Naive B cell (primary cell): ENCODE data around the gene THOP1. TPM values are rescaled to one million over a fixed set of nuclear protein-coding genes. Genes with fewer than 3 reads are reported as not detected.

Source experiments
- ATAC-seq, 2 donors: fragments of 150-1000 bp; cut with Tn5 transposase; 2 replicates each; pipeline ENCODE4 v1.10.0; 2021; ENCODE audit warnings: low read depth in 2 of 2, mild to moderate bottlenecking in 2 of 2, moderate library complexity in 2 of 2
- DNase-seq: peaks from one replicate; pipeline ENCODE4 v3.0.0; 2022
- H3K27ac Mint-ChIP-seq, 6 donors: one replicate each; pipeline ENCODE4 v1.8.0; 2020 to 2022; ENCODE audit warnings: mild to moderate bottlenecking in 6 of 6, mixed read lengths in 6 of 6, moderate library complexity in 5 of 6, inconsistent platforms in 2 of 6
- H3K27me3 Mint-ChIP-seq, 3 donors: one replicate each; pipeline ENCODE4 v1.8.0; 2021 to 2022; ENCODE audit warnings: mixed read lengths in 3 of 3, mild to moderate bottlenecking in 1 of 3
- H3K36me3 Mint-ChIP-seq, 2 donors: one replicate each; pipeline ENCODE4 v1.8.0; 2020 to 2022; ENCODE audit warnings: mixed read lengths in 2 of 2, inconsistent platforms in 1 of 2, mild to moderate bottlenecking in 1 of 2
- H3K4me1 Mint-ChIP-seq, 3 donors: one replicate each; pipeline ENCODE4 v1.8.0; 2020 to 2022; ENCODE audit warnings: mixed read lengths in 3 of 3, inconsistent platforms in 1 of 3, mild to moderate bottlenecking in 1 of 3, moderate library complexity in 1 of 3
- H3K4me3 Mint-ChIP-seq, 8 donors: one replicate each; pipeline ENCODE4 v1.8.0; 2020 to 2022; ENCODE audit warnings: mild to moderate bottlenecking in 8 of 8, mixed read lengths in 8 of 8, moderate library complexity in 8 of 8, inconsistent platforms in 2 of 8
- H3K9me3 Mint-ChIP-seq, 7 donors: one replicate each; pipeline ENCODE4 v1.8.0; 2020 to 2022; ENCODE audit warnings: mixed read lengths in 7 of 7, mild to moderate bottlenecking in 5 of 7, inconsistent platforms in 2 of 7, moderate library complexity in 1 of 7
- polyA plus RNA-seq, 6 donors: library from polyadenylated mRNA; unstranded; fragments of 300-500 nt; fragmentation: Illumina TruSeq; gene quantifications; one replicate each; pipeline ENCODE4 v1.2.3, GENCODE V29; 2021; ENCODE audit warnings: low read depth in 6 of 6

Gene THOP1
- polyA plus RNA-seq, 6 donors from 2014 or later: 22.4 to 42.2 (median 38.5) TPM

GRCh38 chr19:2756477-2756876, 28.8 kb upstream of the THOP1 start:
- no peak overlapping the region for H3K27ac Mint-ChIP-seq
- no peaks in the 10 kb centered on the region for H3K27me3 Mint-ChIP-seq
- no peaks in the 10 kb centered on the region for H3K9me3 Mint-ChIP-seq
- peaks cover 6 to 7% of the 10 kb centered on the region in 2 donors for H3K36me3 Mint-ChIP-seq
- H3K4me3 Mint-ChIP-seq: peak overlapping the region in 1 of 8 donors; percentile 42
- peaks cover 0 to 6% (median 2%) of the 10 kb centered on the region in 3 donors for H3K4me1 Mint-ChIP-seq
- no peak for DNase-seq
- no peak for ATAC-seq

DNA sequence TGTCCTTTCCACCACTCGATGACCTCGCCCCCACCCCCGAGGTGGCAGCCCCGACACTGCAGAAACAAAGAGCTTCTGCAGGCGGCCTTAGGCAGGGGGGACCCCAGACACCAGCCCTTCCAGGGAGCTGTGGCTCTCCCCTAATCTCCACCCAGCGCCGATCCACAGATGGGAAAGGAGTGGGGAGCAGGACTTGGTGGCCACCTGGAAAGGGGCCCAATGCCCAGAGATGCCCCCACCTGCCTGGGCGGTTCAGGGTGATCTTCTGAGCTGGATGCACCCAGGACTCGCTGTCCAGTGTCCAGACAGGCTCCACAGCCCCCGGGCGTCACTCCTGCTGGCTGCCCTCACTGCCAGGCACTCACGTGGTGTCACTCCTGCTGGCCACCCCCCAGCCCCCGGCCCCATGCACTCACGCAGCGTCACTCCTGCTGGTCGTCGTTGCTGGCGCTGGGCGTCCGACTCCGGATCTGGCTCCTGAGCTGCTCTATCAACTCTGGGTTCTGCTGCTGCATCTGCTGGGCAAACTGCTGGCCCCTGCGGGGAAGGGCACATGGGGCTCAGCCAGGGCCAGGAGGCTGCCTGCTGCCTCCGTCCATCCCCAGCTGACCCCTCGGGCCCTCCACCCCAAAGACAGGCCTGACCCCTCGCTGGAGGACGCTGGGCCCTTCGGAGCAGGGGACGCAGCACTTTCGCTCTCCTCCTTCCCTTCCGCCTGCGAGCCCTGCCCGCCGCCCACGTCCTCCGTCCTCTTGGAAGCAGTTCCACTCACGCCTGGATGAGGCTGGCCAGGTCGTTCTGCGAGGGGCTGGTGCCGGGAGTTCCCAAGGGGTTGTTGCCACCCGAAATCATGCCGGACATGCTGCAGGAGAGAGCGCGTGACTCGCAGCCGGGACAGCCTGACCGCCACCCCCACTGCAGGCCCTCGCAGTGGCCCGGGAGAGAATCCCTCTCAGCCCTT, 28.1 kb upstream of the THOP1 start:
- DNase-seq: no peak

GRCh38 chr19:2758601-2759313, 26.5 kb upstream of the THOP1 start:
- H3K9me3 Mint-ChIP-seq: no peaks in the 10 kb centered on the region
- H3K36me3 Mint-ChIP-seq: peaks cover 6 to 13% of the 10 kb centered on the region in 2 donors

More for the DNA sequence above, 28.1 kb upstream of the THOP1 start:
- H3K27ac Mint-ChIP-seq: peak overlapping the region in 1 of 6 donors; percentile 2
- peaks cover 6 to 11% of the 10 kb centered on the region in 2 donors for H3K36me3 Mint-ChIP-seq
- H3K9me3 Mint-ChIP-seq: no peaks in the 10 kb centered on the region
- no peak for ATAC-seq
- peaks cover 0 to 6% (median 2%) of the 10 kb centered on the region in 3 donors for H3K4me1 Mint-ChIP-seq
- H3K4me3 Mint-ChIP-seq: no peak overlapping the region
- H3K27me3 Mint-ChIP-seq: no peaks in the 10 kb centered on the region

GRCh38 chr19:2759362-2759761, 25.9 kb upstream of the THOP1 start:
- Mint-ChIP-seq H3K36me3 (peaks cover 6 to 13% of the 10 kb centered on the region in 2 donors), H3K27ac (peak overlapping the region in 3 of 6 donors; percentile 32 to 91 (median 36)), H3K4me1 (peaks cover 0 to 6% (median 2%) of the 10 kb centered on the region in 3 donors), H3K4me3 (peak overlapping the region in 1 of 8 donors; percentile 53), H3K9me3 (no peaks in the 10 kb centered on the region), H3K27me3 (no peaks in the 10 kb centered on the region)
- DNase-seq: no peak
- ATAC-seq: no peak

More at GRCh38 chr19:2758601-2759313, 26.5 kb upstream of the THOP1 start:
- Mint-ChIP-seq H3K27me3 (no peaks in the 10 kb centered on the region), H3K4me3 (no peak overlapping the region), H3K4me1 (peaks cover 0 to 6% (median 2%) of the 10 kb centered on the region in 3 donors), H3K27ac (peak overlapping the region in 1 of 6 donors; percentile 15)
- no peak for DNase-seq
- ATAC-seq: no peak

DNA sequence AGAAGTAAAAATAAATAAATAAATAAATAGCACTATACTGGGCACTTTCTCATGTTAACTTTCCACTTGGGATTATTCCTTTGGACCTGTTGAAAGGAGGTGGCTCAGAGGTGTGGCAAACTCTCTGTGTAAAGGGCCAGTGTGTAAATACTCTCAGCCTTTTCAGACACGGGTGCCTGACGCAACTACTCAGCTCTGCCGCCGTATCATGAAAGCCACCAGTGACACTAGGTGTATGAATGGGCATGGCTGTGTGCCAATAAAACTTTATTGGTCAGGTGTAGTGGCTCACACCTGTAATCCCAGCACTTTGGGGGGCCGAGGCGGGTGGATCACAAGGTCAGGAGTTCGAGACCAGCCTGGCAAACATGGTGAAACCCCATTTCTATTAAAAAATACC, 25.3 kb upstream of the THOP1 start:
- H3K27ac Mint-ChIP-seq: peak overlapping the region in 2 of 6 donors; percentile 10 to 83
- H3K27me3 Mint-ChIP-seq: no peaks in the 10 kb centered on the region

DNA sequence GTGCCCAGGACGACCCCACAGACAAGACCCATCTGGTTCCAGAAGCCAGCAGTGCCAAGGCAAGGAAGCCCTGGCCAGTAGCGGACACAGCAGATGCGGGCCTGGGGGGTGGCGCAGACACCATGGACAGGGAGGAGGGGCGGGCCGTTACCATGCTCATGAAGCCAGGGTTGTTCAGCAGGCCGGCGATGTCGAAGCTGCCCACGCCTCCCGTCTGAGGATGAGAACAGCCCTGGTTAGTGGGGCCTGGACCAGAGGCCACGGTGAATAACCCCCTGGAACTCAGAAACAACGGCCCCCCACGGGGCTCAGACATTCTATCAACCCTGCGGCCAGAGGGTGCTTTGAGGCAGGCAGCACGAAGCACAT, 24.0 kb upstream of the THOP1 start:
- Mint-ChIP-seq H3K4me3 (no peak overlapping the region), H3K36me3 (peaks cover 6 to 21% of the 10 kb centered on the region in 2 donors), H3K4me1 (peaks cover 0 to 6% (median 2%) of the 10 kb centered on the region in 3 donors), H3K27ac (peak overlapping the region in 1 of 6 donors; percentile 47), H3K27me3 (no peaks in the 10 kb centered on the region), H3K9me3 (no peaks in the 10 kb centered on the region)
- ATAC-seq (no peak), DNase-seq (no peak)

More for the DNA sequence above, 25.3 kb upstream of the THOP1 start:
- no peak for ATAC-seq
- no peaks in the 10 kb centered on the region for H3K9me3 Mint-ChIP-seq
- peaks cover 0 to 6% (median 2%) of the 10 kb centered on the region in 3 donors for H3K4me1 Mint-ChIP-seq
- H3K4me3 Mint-ChIP-seq: peak overlapping the region in 1 of 8 donors; percentile 6
- H3K36me3 Mint-ChIP-seq: peaks cover 6 to 16% of the 10 kb centered on the region in 2 donors
- no peak for DNase-seq

- DNase-seq: no peak
- H3K27ac Mint-ChIP-seq: peak overlapping the region in 2 of 6 donors; percentile 9 to 26
- ATAC-seq: no peak
- H3K4me1 Mint-ChIP-seq: peaks cover 0 to 6% (median 2%) of the 10 kb centered on the region in 3 donors
- H3K27me3 Mint-ChIP-seq: no peaks in the 10 kb centered on the region
- no peaks in the 10 kb centered on the region for H3K9me3 Mint-ChIP-seq
- H3K36me3 Mint-ChIP-seq: peaks cover 6 to 21% of the 10 kb centered on the region in 2 donors
- peak overlapping the region in 1 of 8 donors; percentile 47 for H3K4me3 Mint-ChIP-seq
Measured at GRCh38 chr19:2761876-2762782, 23.2 kb upstream of the THOP1 start.

DNA sequence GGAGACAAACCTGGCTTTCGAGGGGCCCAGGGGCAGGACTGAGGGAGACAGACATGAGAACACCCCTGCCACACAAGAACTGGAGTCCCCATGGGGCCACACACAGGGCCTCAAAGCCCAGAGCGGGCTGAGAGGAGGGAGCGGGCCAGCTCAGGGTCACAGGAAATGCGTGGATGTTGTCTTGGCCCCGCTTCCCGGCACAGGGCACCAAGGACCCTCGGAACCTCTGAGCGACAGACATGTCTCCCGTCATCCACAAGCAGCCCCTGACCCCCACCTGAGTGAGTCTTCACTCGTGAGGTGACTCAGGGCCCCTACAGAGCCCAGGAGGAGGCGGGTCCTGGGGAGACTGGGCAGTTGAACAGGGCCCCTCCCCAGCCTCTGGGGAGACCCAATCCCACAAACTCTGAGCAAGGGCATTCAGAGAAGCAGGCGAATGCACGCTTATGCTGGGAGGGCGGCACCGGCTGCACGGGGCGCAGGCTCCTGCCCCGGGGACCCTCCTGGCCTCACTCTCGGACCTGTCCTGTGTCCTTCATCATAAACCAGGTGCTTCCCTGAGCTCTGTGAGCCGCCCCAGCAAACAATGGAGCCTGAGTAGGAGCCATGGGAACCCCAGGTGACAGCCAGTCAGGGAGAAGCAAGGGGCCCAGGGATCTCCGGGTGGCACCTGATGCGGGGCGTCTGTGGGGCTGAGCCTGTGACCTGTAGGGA, 22.4 kb upstream of the THOP1 start:
- Mint-ChIP-seq H3K4me3 (no peak overlapping the region), H3K36me3 (peaks cover 6 to 14% of the 10 kb centered on the region in 2 donors), H3K27me3 (no peaks in the 10 kb centered on the region), H3K27ac (peak overlapping the region in 3 of 6 donors; percentile 26 to 84 (median 78)), H3K4me1 (peaks cover 0 to 2% (median 0%) of the 10 kb centered on the region in 3 donors), H3K9me3 (no peaks in the 10 kb centered on the region)
- ATAC-seq (no peak), DNase-seq (no peak)

- Mint-ChIP-seq H3K27me3 (no peaks in the 10 kb centered on the region), H3K9me3 (no peaks in the 10 kb centered on the region), H3K36me3 (peaks cover 6 to 14% of the 10 kb centered on the region in 2 donors), H3K4me1 (peaks cover 0 to 2% (median 0%) of the 10 kb centered on the region in 3 donors), H3K4me3 (no peak overlapping the region), H3K27ac (no peak overlapping the region)
- ATAC-seq (no peak), DNase-seq (no peak)
Measured at GRCh38 chr19:2763687-2764086, 21.6 kb upstream of the THOP1 start.

GRCh38 chr19:2764945-2765344, 20.4 kb upstream of the THOP1 start:
- no peak for DNase-seq
- Mint-ChIP-seq H3K9me3 (no peaks in the 10 kb centered on the region), H3K27ac (peak overlapping the region in 1 of 6 donors; percentile 41)

DNA sequence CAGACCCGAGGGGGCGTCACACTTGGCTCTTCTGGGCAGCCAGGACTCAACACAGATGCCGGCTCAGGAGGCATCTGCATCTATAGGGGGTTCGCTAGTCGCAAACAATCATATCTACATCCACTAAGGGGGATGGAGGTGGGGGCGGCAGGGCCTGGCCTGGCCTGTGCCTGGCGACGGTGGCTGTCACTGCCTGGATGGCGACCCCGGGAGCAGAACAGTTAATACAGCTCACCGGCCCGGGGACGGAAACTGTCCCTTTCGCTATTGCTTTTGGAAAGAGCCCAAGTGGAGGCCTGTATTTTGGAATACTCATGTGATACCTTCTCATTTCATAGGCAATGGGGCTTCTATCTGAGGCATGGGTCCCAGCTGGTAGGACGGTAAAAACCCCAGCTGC, 19.9 kb upstream of the THOP1 start:
- no peak for DNase-seq
- Mint-ChIP-seq H3K4me1 (peaks cover 0 to 4% (median 0%) of the 10 kb centered on the region in 3 donors), H3K27ac (no peak overlapping the region), H3K9me3 (no peaks in the 10 kb centered on the region), H3K27me3 (no peaks in the 10 kb centered on the region), H3K4me3 (no peak overlapping the region), H3K36me3 (peaks cover 0 to 14% of the 10 kb centered on the region in 2 donors)
- ATAC-seq: no peak

More at GRCh38 chr19:2764945-2765344, 20.4 kb upstream of the THOP1 start:
- H3K27me3 Mint-ChIP-seq: no peaks in the 10 kb centered on the region
- H3K36me3 Mint-ChIP-seq: peaks cover 0 to 14% of the 10 kb centered on the region in 2 donors
- H3K4me3 Mint-ChIP-seq: no peak overlapping the region
- ATAC-seq: no peak
- no peaks in the 10 kb centered on the region for H3K4me1 Mint-ChIP-seq
